ENCODE data around the gene NKX2-1. TPM values are rescaled to one million over a fixed set of nuclear protein-coding genes. Genes with fewer than 3 reads are reported as not detected.

NKX2-1 gene
- total RNA-seq, 2 experiments from 2014 or later, result not detected

DNA sequence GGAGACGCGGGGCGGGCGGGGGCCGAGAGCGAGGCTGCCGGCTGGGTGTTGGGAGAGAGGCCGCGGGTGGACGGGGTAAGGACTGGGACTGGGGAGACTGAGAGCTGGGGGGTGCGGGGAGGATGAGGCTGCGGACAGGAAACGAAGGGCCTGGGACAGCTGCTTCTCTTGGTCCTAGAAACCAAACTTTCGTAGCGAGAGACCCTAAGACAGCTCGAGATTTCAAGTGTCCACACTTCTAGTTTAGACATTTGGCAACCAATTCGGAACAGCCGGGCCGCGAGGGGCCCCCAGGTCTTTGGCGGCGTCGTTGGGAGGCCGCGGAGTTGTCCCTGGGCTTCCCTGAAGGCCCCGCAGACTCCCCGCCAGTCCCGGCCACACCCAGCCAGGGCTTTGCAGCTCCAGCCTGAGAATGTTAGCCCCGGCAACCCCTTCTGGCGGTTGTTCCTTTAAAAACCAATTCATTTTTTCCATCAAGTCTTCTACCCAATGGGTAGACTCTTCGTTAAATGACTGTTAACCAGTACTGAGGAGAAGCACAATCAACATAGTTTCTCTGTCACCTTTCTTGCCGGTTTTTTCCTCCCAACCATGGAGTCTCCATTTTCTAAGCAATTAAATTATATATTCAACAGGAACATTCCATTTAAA lies 11.5 kb downstream of the NKX2-1 start:
- CTCF ChIA-PET, result interaction anchor here (2.1 kb wide), 1 partner anchor 17 kb away, joined by 5 read pairs; no protein-coding TSS in a partner anchor
- Mint-ChIP-seq H3K4me3 (no peak overlapping the region), H3K27me3 (peaks cover 77% of the 10 kb centered on the region), H3K27ac (no peak overlapping the region), H3K4me1 (ENCODE audit: low read depth) (peaks cover 17% of the 10 kb centered on the region), H3K36me3 (peaks cover 4% of the 10 kb centered on the region), H3K9me3 (no peaks in the 10 kb centered on the region)
- POLR2A ChIA-PET, result no interaction called here
- DNase-seq, result no peak
- intact Hi-C loops (cut with micrococcal nuclease), result loop anchor here (5.0 kb wide), 1 partner anchor 1089 kb away; the partner anchor contains the start of genes FOXA1 and TTC6

GRCh38 chr14:36507847-36508417 lies 12.1 kb downstream of the NKX2-1 start:
- Mint-ChIP-seq H3K27me3 (peaks cover 79% of the 10 kb centered on the region), H3K9me3 (no peaks in the 10 kb centered on the region), H3K27ac (no peak overlapping the region), H3K4me1 (ENCODE audit: low read depth) (peaks cover 18% of the 10 kb centered on the region), H3K4me3 (no peak overlapping the region), H3K36me3 (peaks cover 4% of the 10 kb centered on the region)
- ChIA-PET CTCF (interaction anchor here (2.1 kb wide), 1 partner anchor 18 kb away, joined by 5 read pairs; no protein-coding TSS in a partner anchor), POLR2A (no interaction called here)
- intact Hi-C loops (cut with micrococcal nuclease), result loop anchor here (5.0 kb wide), 1 partner anchor 1089 kb away; the partner anchor contains the start of genes FOXA1 and TTC6
- no peak for DNase-seq

DNA sequence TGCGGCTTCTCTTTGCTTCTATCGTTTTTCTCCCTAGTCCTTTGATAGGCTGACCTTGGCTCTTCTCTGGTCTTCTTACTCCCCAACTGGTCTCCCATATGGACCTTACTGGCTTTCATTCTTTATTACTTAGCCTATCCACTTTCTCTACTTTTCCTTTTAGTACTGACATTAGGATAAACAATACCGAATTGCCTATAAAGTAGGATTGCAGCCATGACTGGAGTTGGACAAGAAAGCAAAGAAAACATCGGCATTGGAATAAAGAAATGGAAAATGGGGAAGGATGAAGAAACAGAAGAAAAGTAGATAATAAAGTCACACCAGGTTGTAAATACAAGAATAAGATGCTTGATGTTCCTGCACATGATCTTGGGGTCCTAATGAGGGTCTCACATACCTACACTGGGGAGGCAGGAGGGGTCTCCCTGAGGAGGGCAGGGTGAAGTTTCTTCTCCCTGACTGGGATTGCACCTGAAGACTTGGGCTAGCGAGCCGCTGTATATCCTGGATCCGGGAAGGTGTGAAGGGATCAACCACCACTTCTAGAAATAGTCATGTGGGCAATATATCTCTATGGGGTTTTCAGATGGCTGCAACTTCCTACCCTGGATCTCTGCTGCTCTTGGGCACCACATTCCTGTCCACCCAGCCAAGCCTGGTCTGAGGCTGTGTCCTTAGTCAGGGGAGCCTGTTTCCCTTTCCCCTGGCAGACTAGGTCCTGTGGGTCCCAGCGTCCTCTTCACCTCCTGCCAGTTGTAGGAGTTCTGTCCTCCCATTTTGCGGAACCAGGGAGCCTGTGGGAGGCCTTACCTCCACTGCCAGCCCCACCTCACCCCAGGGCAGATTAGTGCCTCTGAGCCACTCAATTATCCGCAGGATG lies 13.1 kb downstream of the NKX2-1 start:
- ChIA-PET CTCF (no interaction called here), POLR2A (no interaction called here)
- intact Hi-C loops (cut with micrococcal nuclease), result loop anchor here (5.0 kb wide), 1 partner anchor 1090 kb away; the partner anchor contains the start of genes FOXA1 and TTC6
- Mint-ChIP-seq H3K27me3 (peaks cover 77% of the 10 kb centered on the region), H3K36me3 (peaks cover 4% of the 10 kb centered on the region), H3K27ac (no peak overlapping the region), H3K9me3 (no peaks in the 10 kb centered on the region), H3K4me3 (no peak overlapping the region), H3K4me1 (ENCODE audit: low read depth) (peaks cover 18% of the 10 kb centered on the region)
- no peak for DNase-seq

DNA sequence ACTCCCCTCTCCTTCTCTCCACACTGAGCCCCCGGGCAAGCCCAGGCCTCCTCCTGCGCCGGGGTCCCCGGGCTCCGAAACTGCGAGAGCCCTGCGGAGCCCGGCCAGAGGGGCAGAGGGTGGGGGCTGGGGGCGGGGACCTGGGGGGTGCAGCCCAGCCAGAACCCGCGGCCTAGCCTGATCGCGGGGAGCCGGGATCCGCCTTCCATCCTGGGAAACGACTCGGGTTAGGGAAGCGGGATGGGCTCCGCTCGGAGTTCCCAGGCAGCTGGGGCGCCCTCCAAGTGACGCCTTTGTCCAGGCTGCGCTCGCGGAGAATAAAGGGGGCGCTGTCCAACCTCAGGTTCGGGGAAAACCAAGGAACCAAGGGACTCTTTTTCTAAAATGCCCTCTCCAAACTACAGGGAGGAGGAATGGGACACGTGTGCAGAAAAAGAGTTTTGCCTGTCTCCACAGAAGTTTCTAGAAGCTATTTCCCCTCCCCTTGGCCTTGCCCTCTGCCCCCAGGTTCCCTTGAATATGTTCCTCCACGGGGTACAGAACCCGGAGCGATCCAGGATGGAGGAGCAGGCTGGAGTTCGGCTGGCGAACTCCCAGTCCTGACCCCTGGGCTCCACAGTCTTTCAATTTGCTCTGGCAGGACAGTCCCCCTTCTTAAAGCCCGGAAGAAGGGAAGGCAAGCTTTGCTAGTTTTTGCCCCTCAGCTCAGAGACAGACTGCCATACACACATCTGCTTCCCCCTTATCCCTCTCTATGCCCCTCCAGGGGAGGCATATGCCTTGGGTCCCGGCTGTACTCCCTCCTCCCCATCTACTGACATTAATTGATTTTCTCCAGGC lies 13.9 kb downstream of the NKX2-1 start:
- peaks cover 78% of the 10 kb centered on the region for H3K27me3 Mint-ChIP-seq
- POLR2A ChIA-PET, result no interaction called here
- H3K27ac Mint-ChIP-seq, result no peak overlapping the region
- H3K4me3 Mint-ChIP-seq, result no peak overlapping the region
- H3K36me3 Mint-ChIP-seq, result peaks cover 4% of the 10 kb centered on the region
- CTCF ChIA-PET, result no interaction called here
- no peaks in the 10 kb centered on the region for H3K9me3 Mint-ChIP-seq
- peaks cover 18% of the 10 kb centered on the region for H3K4me1 Mint-ChIP-seq (ENCODE audit: low read depth)
- intact Hi-C loops (cut with micrococcal nuclease), result loop anchor here (2.0 to 5.0 kb wide), 3 partner anchors 17 to 1091 kb away; partner anchors contain the start of genes FOXA1 and TTC6
- no peak for DNase-seq

- peaks cover 18% of the 10 kb centered on the region for H3K4me1 Mint-ChIP-seq (ENCODE audit: low read depth)
- ChIA-PET CTCF (interaction anchor here (0.6 to 0.9 kb wide), 2 partner anchors 13 to 54 kb away, joined by 3 read pairs; no protein-coding TSS in a partner anchor), POLR2A (no interaction called here)
- DNase-seq, result peak; percentile 36
- H3K36me3 Mint-ChIP-seq, result peaks cover 4% of the 10 kb centered on the region
- H3K9me3 Mint-ChIP-seq, result no peaks in the 10 kb centered on the region
- no peak overlapping the region for H3K27ac Mint-ChIP-seq
- peaks cover 70% of the 10 kb centered on the region for H3K27me3 Mint-ChIP-seq
- no peak overlapping the region for H3K4me3 Mint-ChIP-seq
- intact Hi-C loops (cut with micrococcal nuclease), result loop anchor here (2.0 to 5.0 kb wide), 3 partner anchors 18 to 1092 kb away; partner anchors contain the start of genes FOXA1 and TTC6
Observed at GRCh38 chr14:36505181-36505815, 14.7 kb downstream of the NKX2-1 start.

DNA sequence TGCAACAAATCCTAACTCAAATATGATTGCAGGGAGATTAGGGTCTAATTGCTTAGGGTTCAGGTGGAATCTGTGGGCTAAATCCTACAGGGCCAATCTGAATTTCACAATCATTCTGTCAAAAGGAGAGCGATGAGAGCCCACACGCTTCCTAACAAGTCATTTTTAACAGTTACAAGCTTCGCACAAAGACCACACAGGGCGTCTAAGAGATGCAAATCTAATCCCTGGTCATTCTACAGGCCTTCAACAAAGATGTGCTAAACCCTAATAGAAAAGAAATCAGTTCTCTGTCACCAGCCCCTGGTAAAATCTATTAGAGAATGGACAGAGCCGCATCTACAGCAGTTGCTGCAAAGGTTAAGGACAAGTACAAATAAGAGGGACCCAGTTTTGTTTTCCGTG lies 15.3 kb downstream of the NKX2-1 start:
- Mint-ChIP-seq H3K27ac (no peak overlapping the region), H3K27me3 (peaks cover 67% of the 10 kb centered on the region), H3K9me3 (no peaks in the 10 kb centered on the region), H3K36me3 (peaks cover 4% of the 10 kb centered on the region), H3K4me3 (no peak overlapping the region), H3K4me1 (ENCODE audit: low read depth) (peaks cover 18% of the 10 kb centered on the region)
- no peak for DNase-seq
- CTCF ChIA-PET, result interaction anchor here (0.6 to 0.9 kb wide), 2 partner anchors 14 to 54 kb away, joined by 3 read pairs; no protein-coding TSS in a partner anchor
- intact Hi-C loops (cut with micrococcal nuclease), result loop anchor here (2.0 to 5.0 kb wide), 3 partner anchors 18 to 1093 kb away; partner anchors contain the start of genes FOXA1 and TTC6
- POLR2A ChIA-PET, result no interaction called here

DNA sequence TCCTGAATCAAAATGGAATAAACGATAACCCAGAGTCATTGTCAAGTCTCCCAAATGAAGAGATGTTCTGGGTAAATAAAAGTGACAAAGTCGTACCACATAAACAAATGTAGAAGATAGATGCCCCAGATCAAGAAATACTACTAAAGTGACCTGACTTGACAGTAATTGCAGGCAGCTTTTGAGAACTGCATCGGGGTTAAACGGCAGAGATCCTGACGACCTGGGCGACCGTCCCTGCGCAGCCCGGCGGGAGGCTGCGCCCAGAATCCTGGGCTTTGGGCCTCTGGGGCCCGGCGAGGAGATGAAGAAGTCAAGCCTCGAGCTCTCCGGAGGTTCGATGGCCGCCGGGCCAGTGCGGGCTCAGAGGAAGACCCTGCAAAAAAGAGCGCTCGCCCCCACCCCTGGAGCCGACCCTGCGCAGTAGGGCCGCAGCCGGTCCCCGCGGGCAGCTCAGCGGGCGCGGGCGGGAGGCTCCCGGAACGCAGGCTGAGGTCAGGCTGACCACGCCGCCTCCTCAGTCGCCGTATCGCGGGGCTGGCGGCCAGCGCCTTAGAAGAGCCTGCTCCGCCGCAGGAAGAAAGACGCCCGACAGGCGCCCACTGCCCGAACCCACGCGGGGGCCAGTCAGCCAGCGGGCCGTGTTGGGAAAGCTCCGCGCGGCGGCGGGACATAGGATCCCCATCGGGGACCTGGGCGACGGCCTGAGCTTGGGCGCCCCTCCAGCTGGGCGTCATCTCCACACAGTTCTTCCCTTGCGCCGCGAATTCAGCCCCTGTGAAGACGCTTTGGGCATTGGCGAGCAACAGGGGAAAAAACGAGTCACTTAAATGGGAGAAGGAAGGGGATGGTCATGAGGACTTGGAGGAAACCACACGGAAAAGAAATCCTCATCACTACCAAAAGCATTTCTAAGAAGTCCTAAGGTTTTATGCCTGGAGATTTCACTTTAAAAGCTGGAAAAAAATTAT lies 16.0 kb downstream of the NKX2-1 start:
- H3K27ac Mint-ChIP-seq, result no peak overlapping the region
- POLR2A ChIA-PET, result no interaction called here
- no peaks in the 10 kb centered on the region for H3K9me3 Mint-ChIP-seq
- peaks cover 61% of the 10 kb centered on the region for H3K27me3 Mint-ChIP-seq
- no peak for DNase-seq
- no peak overlapping the region for H3K4me3 Mint-ChIP-seq
- H3K4me1 Mint-ChIP-seq (ENCODE audit: low read depth), result peaks cover 18% of the 10 kb centered on the region
- intact Hi-C loops (cut with micrococcal nuclease), result loop anchor here (2.0 kb wide), 2 partner anchors 19 to 153 kb away; no protein-coding TSS in a partner anchor
- CTCF ChIA-PET, result interaction anchor here (0.6 to 0.9 kb wide), 2 partner anchors 14 to 55 kb away, joined by 3 read pairs; no protein-coding TSS in a partner anchor
- H3K36me3 Mint-ChIP-seq, result peaks cover 4% of the 10 kb centered on the region

DNA sequence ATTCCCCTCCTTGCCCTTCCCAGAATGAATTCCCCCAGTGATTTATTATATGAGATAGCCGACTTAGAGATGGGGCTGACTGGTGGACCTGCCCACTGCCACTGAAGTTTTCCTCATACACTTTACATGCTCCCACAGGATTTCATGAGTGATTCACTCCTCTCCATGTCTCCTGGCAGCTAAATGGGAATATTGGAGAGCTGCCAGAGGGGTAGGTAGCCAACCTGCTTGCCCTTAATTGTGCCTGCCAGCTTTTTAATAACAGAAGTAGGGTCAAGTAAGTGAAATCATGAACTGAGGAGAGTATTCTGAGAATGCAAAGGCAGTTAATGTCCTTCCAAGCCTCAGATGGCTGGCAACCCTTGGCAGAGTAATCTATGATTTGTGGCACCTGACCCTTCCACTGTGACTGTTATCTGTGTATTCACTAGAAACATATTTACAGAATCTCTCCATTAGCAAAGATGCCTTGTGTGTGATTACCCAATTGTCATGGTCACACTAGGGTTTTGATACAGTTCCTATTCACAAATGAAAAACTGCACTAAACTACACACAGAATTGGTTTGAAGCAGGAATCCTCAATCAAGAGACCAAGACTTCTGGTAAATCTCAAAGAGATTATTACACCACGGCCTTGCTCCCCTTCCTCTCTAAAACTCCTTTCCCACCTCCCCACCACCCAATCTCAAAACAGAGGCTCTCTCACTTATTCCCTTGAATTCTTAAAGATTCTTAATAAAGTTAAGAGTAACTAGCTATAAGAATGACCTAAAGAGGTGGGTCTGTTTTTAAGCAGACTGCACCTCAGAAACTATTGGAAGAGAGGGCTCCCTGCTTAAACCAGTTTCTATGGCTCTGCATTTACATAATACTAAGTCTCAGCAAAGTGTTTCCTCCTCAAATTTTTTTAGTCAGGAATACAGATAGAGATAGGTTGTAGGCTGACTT lies 17.2 kb downstream of the NKX2-1 start:
- CTCF ChIA-PET, result no interaction called here
- H3K4me3 Mint-ChIP-seq, result no peak overlapping the region
- H3K27ac Mint-ChIP-seq, result no peak overlapping the region
- POLR2A ChIA-PET, result no interaction called here
- peaks cover 55% of the 10 kb centered on the region for H3K27me3 Mint-ChIP-seq
- no peak for DNase-seq
- H3K36me3 Mint-ChIP-seq, result peaks cover 4% of the 10 kb centered on the region
- H3K4me1 Mint-ChIP-seq (ENCODE audit: low read depth), result peaks cover 15% of the 10 kb centered on the region
- intact Hi-C loops (cut with micrococcal nuclease), result no loop called here
- H3K9me3 Mint-ChIP-seq, result no peaks in the 10 kb centered on the region

GRCh38 chr14:36498938-36499337 lies 21.1 kb downstream of the NKX2-1 start:
- H3K27me3 Mint-ChIP-seq, result peaks cover 30% of the 10 kb centered on the region
- ChIA-PET CTCF (no interaction called here), POLR2A (no interaction called here)
- H3K4me1 Mint-ChIP-seq (ENCODE audit: low read depth), result peaks cover 4% of the 10 kb centered on the region
- no peaks in the 10 kb centered on the region for H3K9me3 Mint-ChIP-seq
- no peak for DNase-seq
- no peaks in the 10 kb centered on the region for H3K36me3 Mint-ChIP-seq
- H3K4me3 Mint-ChIP-seq, result no peak overlapping the region
- H3K27ac Mint-ChIP-seq, result no peak overlapping the region
- intact Hi-C loops (cut with micrococcal nuclease), result no loop called here

All from activated CD4-positive, alpha-beta memory T cell treated with anti-CD3 and anti-CD28 coated beads for 36 hours (primary cell).